Dedifferentiated amniotic fluid mesenchymal stem cell (primary cell): ENCODE measurements around the gene COX7A1.
"Not testable (repeated sequence)": the region's sequence is repeated elsewhere in the genome, so short reads cannot be mapped to it uniquely, and the experiment has no call there.

Source experiments
- DNase-seq: peaks from one replicate; pipeline ENCODE4 v3.0.0-alpha.2; 2016; ENCODE audit errors: extremely low spot score

COX7A1 gene

DNA sequence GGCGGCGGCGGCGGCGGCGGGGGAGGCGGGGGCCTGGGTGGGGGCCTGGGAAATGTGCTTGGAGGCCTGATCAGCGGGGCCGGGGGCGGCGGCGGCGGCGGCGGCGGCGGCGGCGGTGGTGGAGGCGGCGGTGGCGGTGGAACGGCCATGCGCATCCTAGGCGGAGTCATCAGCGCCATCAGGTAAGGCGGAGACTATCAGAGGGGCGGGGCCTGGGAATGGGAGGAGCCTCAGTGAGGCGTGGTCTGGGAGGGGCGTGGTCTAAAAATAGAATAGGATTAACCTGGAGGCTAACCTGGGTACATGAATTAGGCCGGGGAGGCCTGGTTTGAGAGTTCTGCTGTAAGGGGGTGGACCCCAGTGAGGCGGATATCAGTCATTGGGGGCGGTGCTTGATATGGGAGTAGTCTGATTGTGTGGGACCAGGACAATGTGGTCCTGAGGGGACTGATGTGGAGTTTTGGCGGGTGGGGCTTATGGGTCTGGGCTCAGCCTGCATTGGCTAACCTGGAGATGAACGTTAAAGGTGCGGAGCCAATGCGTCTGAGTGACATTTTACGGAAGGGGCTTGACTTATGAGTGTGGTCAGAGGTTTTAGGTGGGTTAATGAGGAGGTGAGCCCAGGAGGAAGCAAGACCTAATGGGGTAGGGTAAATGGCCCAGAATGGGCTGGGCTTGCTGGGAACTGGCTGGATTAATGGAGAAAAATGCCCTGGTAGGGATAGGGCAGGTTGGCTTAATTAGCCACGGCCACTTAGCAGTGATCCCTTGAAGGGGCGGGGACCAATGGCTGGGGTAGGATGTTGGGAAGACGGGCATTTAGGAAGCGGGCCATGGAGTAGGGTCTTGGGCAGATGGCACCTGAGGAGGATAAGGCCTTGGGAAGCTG, 11.0 kb downstream of the COX7A1 start:
- DNase-seq, result peak; percentile 64

DNA sequence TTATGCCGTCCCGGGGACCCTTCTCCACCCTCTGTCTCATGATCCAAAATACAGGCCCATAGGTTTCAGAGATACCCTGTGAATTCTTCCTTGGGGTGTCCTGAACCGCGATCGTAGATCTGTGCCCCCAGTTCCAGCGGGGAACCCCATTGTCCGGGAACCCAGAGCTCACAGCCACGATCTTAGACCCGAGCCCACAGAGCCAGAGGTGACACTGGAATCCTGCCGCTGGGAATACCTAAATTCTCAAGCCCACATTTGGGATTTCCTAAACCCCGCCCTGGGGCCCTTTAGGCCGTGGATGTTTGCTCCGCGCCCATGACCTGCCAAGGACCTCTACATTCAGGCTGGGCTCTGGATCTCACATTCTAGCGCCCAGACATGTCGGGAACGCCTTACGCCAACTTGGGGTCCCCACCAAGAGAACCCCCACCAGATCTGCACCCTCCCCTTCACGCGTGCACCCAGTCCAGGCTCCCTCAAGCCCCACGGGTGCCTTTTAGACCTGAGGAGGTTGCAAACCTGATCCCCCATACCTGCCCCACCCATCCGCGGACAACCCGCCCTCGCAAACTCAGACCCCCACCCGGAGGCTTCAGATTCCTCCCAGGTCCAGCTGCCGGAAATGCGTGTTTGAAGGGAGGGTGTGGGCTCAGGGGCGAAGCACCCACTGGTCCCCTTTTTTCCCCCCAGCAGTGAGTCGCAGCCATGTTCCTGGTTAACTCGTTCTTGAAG, 11.8 kb downstream of the COX7A1 start:
- no peak for DNase-seq

DNA sequence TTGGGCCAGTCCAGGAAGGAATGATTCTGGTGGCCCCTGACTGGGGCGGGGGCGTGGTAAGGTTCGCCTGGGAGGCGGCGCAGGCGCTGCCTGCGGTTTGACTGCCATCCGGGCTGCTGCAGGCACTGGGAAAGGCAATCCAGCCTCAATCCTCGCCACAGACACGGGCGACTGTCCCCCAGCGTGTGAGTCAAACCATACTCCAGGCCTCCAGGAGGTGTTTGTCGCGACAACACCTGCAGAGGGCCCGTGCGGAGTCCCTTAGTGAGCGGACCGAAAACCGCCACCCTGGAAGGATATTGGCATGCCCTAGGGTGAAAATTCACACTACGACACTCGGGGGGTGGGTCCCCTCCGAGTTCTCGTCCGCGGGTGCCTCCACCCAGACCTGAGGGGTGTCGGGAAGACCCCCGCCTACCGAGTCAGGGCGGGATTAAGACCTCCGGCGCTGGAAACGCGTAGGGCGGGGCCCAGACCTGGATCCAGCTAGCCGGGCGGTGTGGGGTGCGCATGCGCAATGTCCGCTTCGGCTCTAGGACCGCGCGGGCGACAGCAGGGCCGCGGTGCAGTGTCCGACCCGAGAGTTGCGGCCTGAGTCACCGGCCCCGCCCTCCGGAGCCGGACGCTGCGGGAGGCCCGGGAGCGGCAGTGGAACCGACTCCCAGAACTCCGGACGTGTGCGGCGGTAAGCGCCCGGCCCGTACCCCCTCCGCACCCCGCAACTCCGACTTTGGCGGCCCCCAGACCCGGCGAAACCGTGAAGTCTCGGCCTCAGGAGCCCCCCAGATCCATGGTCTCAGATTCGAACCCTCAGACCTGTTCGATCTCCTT, 12.6 kb downstream of the COX7A1 start, which contains the start of gene CAPNS1:
TSS of gene CAPNS1 (plus strand) at position 594 of the 831 bp plus-strand sequence. CDS start 946 bp downstream, outside the sequence.
- DNase-seq, result peak; percentile 93

DNA sequence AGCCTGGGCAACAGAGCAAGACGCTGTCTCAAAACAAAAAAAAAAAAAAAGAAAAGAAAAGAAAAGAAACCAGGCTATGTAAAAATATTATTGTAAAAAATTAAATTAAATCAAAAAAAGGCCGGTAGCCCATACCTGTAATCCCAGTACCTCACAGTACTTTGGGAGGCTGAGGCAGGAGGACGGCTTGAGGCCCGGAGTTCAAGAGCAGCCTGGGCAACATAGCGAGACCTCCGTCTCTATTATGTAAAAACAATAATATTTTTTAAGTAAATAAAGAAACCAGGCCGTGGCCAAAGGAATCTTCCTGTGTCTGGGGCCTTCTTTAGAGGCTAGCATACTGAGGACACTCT, 13.2 kb downstream of the COX7A1 start:
- no peak for DNase-seq

DNA sequence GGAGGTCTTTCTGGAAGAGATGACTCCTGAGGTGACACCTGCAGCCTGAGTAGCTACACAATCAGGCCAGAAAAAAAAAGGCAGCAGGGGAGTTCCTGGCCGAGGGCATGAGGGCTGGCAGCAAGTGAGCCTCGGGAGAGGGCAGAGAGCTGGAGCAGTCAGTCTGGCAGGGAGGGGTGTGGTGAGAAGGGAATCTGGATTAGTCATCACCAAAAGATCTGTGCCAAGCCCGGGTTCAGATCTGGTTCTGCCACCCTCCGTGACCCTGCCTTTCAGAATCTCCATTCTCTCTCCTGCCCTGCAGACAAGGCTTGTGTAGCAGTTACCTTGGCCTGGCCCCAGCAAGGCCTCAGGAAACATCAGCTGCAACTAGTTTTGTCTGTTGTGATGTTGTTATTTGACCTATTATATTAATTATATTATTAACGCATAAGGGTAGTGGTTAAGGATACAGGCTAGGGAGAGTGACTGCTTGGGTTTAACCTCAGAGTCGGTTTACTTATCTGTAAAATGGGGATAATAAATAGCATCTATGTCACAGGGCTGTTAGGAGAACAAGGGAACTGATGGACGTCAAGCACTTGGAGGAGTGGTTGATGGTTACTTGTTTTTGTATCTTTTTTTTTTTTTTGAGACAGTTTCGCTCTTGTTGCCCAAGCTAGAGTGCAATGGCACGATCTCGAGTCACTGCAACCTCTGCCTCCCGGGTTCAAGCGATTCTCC, 15.1 kb downstream of the COX7A1 start:
- DNase-seq, result peak; percentile 61

DNA sequence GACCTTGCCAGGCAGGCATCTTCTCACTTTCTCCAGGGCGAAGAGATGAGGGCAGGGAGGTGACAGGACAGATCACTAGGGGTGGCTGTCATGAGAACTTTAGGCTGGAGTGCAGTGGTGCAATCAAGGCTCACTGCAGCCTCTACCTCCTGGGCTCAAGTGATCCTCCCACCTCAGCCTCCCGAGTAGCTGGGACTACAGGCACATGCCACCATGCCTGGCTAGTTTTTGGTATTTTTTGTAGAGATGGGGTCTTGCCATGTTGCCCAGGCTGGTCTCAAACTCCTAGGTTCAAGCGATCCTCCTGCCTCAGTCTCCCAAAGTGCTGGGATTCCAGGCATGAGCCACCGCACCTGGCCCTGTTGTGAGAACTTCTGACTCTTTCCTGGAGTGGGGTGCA, 17.4 kb downstream of the COX7A1 start:
- DNase-seq, result not testable (repeated sequence)

DNA sequence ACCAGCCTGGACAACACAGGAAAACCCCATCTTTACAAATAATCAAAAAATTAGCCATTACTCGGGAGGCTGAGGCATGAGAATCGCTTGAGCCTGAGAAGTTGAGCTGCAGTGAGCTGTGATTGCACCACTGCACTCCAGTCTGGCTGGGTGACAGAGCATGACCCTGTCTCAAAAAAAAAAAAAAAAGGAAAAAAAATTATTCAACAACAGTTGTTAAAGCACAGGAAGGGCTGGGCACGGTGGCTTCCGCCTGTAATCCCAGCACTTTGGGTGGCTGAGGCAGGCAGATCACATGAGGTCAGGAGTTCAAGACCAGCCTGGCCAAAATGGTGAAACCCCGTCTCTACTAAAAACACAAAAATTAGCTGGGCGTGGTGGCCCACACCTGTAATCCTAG, 21.0 kb downstream of the COX7A1 start:
- not testable (repeated sequence) for DNase-seq

DNA sequence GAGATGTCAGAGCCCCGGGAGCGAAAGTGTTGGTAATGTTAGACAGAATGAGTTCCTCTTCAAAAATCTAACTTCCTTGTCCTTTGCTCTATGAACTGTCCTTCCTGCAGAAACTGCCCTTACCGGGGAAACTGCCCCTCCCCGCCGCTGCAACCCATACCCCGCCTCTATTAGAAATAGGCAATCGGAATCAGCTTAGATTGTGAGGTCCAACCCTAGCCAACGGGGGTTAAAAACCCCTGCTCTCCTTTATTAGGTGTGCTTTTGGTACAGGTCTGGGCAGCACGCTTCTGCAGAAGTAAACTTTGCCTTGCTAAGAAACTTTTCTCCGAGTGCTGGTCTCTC, 23.9 kb downstream of the COX7A1 start:
- DNase-seq, result no peak

DNA sequence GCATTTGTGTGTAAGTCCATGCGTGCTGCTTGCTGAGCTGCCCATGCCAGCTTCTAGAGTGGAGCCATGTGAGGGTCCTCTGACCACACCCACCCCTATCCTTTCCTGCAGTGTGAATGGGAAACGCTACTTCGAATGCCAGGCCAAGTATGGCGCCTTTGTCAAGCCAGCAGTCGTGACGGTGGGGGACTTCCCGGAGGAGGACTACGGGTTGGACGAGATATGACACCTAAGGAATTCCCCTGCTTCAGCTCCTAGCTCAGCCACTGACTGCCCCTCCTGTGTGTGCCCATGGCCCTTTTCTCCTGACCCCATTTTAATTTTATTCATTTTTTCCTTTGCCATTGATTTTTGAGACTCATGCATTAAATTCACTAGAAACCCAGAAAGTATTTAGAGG, 26.7 kb downstream of the COX7A1 start:
- DNase-seq, result no peak

DNA sequence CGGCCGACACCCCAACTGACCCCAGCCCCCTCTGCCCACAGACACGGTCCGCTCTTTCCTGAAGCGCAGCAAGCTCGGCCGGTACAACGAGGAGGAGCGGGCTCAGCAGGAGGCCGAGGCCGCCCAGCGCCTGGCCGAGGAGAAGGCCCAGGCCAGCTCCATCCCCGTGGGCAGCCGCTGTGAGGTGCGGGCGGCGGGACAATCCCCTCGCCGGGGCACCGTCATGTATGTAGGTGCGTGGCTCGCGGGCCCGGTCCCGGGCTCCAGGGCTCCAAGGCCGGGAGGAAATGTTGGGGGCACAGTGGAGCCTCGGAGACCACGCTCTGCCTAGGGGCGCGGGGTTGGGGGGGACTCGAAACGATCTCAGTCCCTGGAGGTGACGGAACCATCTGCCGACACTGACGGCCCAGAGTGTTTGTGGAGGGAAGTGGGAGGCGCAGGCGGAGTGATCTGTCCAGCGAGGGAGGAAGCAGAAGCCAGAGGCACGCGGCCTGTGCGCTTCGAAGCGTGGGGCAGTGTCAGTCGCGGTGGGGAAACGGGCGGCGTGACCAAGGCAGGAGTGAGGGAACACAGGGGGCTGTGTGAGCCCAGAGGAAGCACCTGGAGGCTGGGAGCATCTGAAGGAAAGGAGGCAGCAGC, 30.6 kb downstream of the COX7A1 start:
- no peak for DNase-seq

DNA sequence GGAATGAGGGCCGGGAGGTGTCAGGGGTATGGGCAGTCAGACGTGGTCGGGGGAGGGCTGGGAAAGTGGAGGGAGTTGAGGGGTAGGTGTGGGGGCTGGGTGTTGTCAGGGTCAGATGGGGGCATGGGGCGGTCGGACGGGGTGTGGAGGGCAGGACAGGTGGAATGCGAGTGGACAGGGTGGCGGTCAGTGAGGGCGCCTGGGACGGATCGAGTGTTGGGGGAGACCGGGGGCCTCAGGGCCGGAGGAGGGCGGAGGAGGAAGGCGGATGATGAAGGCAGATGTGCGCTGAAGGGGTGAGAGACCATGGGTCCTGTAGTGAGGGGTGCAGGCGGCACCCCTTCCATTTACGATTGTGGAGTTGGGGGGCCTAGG, 31.3 kb downstream of the COX7A1 start:
- no peak for DNase-seq

DNA sequence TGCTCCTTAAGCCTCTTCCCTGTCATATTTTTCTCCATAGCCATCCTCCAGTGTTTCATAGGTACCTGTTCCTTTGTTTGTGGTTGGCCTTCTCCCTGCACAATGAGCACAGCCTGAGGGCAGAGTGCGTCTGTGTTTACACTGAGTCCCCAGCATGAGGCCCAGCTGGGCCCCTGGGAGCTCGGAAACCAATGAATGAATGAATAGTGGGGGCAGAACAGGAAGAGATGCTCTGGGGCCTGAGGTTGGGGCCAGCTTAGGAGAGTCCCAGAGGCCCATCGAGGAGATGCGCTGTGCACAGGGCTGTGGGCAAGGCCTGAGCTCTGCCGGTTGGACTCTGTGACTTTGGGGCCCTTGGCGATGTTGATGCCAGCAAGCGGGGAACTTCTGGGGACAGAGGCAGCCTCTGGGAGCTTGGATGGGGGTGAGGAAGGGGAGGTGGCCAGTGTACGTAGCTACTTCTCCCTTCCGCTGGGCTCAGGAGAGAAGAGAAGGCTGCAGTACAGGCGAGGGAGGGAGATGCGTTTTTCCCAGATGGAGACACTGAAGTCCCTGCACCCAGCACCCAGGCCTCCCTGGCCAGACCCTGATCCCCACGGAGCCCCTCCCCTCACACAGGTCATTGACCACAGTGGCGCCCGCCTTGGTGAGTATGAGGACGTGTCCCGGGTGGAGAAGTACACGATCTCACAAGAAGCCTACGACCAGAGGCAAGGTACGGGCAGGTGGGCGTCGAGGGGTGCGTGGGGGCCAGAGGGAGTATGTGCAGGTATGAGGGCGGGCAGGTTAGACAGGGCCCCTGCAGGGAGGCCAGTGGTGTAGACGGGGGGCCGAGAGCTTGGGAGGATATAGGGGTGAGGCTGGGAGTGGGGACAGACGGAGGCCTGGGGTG, 31.9 kb downstream of the COX7A1 start:
- DNase-seq, result no peak

DNA sequence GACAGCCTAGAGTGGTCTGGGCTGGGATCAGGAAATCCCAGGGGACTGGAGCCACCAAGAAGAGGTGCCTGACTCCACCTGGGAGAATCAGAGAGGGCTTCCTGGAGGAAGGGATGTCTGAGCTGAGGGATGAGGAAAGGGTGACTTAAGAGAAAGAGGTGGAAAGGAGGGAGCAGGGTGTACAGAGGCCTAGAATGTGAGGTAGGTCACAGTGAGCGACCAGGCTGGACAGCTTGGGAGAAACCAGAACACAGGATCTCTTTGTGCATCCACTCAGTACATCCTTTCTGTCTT, 36.0 kb downstream of the COX7A1 start:
- DNase-seq, result no peak

DNA sequence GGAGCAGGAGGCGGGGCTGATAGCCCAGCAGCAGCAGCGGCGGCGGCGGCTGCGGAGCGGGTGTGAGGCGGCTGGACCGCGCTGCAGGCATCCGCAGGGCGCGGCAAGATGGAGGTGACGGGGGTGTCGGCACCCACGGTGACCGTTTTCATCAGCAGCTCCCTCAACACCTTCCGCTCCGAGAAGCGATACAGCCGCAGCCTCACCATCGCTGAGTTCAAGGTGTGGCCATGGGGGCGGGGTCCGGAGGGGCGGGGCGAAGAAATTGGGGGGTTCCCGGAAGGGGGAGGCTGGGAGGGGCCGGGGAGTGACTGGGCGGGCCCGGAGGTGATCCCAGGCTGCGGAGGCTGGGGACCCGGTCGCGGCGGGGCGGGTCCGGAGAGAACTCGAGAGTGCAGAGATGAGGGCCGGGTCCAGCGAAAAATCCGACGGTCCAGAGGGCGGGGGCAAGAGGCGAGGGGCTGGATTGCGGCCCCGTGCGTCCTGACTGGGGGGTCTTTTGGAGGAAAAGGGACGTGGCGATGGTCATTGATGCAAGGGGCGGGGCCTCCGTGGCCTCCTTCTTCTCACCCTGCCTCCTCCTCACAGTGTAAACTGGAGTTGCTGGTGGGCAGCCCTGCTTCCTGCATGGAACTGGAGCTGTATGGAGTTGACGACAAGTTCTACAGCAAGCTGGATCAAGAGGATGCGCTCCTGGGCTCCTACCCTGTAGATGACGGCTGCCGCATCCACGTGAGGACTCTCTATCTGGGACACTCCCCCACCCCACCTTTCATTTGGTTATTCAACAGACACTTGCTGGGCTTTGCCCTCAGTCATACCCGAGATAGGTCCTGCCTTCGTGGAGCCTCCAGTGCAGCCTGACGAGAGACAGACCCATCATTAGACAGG, 36.5 kb downstream of the COX7A1 start, which contains the start of gene TBCB:
TSS of gene TBCB (plus strand) at position 16 of the 891 bp plus-strand sequence. CDS start at position 109, 93 bp downstream.
- no peak for DNase-seq

DNA sequence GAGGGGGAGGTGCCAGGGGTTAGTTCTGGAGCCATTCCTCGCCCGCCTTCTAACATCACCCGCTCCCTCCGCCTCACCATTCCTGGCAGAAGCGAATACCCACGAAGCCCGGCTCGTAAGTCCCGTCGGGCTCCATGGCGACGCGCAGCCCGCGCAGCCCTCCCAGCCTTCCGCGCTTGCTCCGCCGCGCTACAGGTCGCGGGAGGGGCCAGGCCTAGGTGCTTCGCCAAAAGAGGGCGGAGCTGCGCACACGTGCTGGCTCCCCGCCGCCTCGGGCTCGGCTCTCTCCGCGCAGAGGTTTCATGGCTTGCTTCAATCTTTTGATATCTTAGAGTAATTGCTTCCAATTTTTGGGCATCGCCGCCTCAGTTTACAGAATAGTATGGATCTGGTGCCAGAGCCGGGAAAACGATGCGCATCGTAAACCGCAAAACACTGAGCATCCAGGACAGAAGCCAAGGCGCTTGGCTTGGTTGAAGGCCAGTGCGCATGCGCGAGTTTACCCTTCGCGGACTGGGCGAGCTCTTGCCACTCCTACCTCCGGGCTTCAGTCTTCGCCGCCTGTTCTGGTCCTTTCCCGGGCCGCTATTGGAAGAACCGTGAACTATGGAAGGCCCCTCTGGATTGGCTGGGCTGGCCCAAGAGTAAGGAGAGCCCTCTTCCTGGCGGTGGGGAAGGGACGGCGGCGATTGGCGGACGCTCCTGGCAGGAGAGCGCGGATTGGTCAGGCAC, 37.4 kb downstream of the COX7A1 start, which contains the start of gene POLR2I:
TSS of gene POLR2I (minus strand) at position 155 of the 732 bp plus-strand sequence. CDS start at position 136, 19 bp downstream.
- peak; percentile 100 for DNase-seq

DNA sequence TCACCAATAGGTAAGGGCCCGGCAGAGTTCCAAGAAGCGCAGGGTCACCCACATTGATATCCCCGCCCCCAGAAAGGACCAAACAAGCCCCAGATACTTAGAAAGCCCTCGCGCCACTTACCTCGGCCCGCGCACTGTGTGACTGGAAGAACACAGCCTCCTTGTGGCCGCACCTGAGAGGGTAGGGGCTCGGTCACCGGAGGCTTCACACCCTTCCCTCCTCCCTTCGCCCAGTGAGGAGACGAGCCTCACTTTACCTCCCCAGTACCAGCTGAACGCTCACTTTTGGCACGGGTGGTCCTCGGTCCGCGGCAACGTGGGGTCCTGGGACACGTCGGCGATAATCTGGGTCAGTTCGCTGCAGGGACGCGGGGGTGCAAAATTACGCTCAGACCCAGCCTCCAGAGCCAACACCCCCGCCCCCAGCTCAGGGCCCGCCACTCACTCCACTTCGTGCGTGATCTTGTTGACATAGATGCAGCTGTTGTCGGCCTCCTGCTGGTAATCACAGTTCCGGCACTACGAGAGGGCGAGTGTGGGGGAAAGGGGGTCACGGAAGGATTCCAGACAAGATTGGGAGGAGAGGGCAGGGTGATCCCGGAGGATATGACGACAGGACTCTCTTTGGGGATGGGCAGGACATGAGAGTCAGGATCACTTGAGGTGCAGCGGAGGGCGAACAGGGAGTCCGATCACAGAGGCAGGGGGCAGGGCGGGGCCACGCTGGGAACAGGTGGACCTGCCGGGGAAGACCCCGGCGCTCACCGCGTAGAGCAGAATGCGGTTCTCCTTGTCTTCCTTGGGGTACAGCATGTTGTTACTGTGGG, 38.1 kb downstream of the COX7A1 start:
- no peak for DNase-seq

DNA sequence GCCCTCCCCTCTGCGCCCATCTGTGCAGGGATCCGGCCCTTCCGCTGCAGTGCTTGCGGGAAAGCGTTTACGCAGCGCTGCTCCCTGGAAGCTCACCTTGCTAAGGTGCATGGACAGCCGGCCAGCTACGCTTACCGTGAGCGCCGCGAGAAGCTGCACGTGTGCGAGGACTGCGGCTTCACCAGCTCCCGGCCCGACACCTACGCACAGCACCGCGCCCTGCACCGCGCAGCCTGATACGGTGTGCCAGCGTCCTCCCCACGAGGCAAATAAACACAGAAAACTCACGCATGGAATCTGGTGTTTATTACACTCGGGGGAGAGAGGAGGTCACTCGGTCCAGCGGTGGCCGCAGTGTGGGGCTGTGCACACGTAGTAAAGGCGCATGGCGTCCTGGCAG, 38.8 kb downstream of the COX7A1 start:
- no peak for DNase-seq
